Measurements from ENCODE around the gene MAP3K10.

DNA sequence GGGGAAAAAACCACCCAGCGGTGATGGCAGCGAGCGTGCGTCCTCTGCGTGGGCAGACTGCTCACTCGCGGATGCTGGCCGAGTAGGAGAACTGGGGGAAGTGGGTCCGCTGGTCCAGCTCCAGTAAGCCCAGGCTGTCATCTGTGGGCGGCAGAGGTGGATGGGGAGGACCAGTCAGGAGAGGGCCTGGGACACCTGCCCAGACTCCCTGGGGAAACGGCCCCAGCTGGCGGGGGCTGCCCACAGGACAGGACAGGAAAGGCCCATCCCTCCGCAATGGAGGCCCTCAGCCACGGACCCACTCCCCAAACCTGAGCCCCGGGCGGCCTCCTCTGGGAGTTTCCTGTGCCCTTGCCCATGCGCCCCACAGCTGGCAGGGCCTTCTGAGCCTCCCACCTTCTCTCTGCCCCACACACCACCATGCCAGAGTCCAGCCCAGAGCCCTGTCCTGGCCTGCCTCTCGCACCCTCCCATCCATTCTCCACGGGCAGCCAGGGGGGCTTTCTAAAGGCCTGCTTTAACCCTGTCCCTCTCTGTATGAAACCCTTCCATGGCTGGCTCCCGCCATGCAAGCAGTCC lies 42.7 kb downstream of the MAP3K10 start:
- no peak for TF ChIP-seq POLR2A (IDR thresholded peaks at IDR 0.05)
- TF ChIP-seq, protein P1, sequence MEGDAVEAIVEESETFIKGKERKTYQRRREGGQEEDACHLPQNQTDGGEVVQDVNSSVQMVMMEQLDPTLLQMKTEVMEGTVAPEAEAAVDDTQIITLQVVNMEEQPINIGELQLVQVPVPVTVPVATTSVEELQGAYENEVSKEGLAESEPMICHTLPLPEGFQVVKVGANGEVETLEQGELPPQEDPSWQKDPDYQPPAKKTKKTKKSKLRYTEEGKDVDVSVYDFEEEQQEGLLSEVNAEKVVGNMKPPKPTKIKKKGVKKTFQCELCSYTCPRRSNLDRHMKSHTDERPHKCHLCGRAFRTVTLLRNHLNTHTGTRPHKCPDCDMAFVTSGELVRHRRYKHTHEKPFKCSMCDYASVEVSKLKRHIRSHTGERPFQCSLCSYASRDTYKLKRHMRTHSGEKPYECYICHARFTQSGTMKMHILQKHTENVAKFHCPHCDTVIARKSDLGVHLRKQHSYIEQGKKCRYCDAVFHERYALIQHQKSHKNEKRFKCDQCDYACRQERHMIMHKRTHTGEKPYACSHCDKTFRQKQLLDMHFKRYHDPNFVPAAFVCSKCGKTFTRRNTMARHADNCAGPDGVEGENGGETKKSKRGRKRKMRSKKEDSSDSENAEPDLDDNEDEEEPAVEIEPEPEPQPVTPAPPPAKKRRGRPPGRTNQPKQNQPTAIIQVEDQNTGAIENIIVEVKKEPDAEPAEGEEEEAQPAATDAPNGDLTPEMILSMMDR (IDR thresholded peaks at IDR 0.05): no peak

Measured in breast epithelium (tissue), 3 donors.